C4-2B (cell line): ENCODE data around the gene NELFCD.

Experiments used
- H3K27ac ChIP-seq: fragments of 450-650 bp; 2 replicates; pipeline ENCODE4 v1.5.1; 2017
- ZFX ChIP-seq: fragments of 450-650 bp; IDR thresholded peaks from 2 replicates; pipeline ENCODE4 v1.6.1; 2017
- TF ChIP-seq, protein P1 (sequence below): fragments of 450-650 bp; conservative IDR thresholded peaks from 2 replicates; pipeline ENCODE4 v1.5.1; 2017; ENCODE audit warnings: mild to moderate bottlenecking

Gene NELFCD

DNA sequence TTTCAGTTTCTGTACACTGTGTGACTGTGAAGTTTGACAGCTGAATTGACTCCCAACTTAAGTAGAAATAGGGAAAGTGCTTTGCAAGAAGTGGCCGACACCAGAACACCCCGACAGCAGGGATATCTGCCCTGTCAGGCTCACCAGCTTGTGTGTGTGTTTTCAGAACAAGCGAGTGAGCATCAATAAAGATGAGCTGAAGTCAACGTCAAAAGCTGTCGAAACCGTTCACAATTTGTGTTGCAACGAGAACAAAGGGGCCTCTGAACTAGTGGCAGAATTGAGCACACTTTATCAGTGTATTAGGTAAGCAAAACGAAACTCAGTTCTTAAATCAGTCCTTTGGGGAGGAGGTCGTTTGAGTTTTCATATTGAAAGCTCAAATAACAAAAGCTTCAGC, 10.7 kb downstream of the NELFCD start:
- no peak overlapping the region for H3K27ac ChIP-seq
- no peak for TF ChIP-seq ZFX
- TF ChIP-seq, protein P1, sequence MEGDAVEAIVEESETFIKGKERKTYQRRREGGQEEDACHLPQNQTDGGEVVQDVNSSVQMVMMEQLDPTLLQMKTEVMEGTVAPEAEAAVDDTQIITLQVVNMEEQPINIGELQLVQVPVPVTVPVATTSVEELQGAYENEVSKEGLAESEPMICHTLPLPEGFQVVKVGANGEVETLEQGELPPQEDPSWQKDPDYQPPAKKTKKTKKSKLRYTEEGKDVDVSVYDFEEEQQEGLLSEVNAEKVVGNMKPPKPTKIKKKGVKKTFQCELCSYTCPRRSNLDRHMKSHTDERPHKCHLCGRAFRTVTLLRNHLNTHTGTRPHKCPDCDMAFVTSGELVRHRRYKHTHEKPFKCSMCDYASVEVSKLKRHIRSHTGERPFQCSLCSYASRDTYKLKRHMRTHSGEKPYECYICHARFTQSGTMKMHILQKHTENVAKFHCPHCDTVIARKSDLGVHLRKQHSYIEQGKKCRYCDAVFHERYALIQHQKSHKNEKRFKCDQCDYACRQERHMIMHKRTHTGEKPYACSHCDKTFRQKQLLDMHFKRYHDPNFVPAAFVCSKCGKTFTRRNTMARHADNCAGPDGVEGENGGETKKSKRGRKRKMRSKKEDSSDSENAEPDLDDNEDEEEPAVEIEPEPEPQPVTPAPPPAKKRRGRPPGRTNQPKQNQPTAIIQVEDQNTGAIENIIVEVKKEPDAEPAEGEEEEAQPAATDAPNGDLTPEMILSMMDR, result no peak

GRCh38 chr20:58992911-58993310, 11.9 kb downstream of the NELFCD start:
- peak overlapping the region; percentile 65 for H3K27ac ChIP-seq
- TF ChIP-seq ZFX, result no peak
- TF ChIP-seq, protein P1, result no peak

- TF ChIP-seq, protein P1, result no peak
- TF ChIP-seq ZFX, result no peak
- peak overlapping the region; percentile 65 for H3K27ac ChIP-seq
These were observed 12.5 kb downstream of the NELFCD start for GRCh38 chr20:58993332-58994248.

DNA sequence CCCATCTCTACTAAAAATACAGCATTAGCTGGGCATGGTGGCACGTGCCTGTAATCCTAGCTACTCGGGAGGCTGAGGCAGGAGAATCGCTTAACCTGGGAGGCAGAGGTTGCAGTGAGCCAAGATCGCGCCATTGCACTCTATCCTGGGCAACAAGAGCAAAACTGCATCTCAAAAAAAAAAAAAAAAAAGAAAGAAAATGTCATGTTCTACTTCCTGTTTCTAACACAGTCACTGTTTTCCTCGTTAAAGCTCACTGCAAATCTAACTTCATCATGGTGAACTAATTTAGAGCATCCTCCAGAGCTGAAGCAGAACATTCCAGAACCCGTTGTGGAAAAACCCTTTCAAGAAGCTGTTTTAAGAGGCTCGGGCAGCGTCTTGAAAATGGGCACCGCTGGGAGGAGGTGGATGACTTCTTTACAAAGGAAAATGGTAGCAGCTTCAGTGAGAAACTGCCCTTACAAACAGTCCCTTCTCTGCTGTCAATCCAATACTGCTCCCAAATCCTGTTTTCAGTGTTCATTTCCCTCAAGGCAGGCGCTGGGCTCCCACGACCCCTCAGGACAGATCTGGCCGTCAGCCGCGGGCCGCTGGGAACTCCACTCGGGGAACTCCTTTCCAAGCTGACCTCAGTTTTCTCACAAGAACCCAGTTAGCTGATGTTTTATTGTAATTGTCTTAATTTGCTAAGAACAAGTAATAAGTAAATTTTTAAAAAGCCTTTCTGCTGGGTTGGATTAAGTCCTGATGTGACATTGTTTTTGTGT, 13.5 kb downstream of the NELFCD start:
- TF ChIP-seq ZFX, result no peak
- TF ChIP-seq, protein P1, result no peak
- H3K27ac ChIP-seq, result no peak overlapping the region; the same call in 1 of the 2 replicates

DNA sequence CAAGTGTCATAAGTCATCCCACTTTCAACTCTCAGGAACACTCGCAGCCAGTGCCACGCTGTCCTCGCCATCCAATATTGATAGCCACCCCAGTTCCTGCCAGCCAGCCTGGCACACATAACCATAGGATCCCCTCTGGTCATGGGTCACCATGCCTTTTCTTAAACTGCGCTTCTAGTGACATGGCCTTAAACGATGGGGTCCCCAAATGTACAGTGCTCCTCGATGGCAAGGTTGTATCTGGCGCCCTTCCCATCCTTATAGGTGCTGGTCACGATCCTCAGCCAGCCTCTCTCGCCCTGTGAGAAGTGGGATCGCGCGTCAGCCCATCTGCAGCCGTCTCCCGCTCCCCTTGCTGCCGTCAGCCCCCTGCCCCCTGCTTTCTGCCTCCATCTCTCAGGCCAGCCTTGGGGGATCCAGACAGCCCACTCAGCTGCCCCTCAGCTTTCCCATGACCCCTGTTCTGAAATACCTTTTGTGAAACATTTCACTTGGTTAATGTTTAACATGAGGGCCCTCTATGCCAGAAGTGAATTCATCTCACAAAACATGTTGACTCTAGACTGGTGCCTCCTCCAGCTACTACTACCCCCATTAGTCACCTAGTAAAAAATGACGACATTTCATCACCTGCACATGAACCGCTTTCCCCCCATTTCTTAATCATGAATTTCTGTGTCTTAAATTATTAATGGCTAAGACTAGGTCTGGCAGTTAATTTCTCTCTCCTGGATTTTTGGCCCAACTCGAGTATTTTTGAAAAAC, 14.6 kb downstream of the NELFCD start:
- no peak overlapping the region for H3K27ac ChIP-seq
- TF ChIP-seq, protein P1, result no peak
- no peak for TF ChIP-seq ZFX

DNA sequence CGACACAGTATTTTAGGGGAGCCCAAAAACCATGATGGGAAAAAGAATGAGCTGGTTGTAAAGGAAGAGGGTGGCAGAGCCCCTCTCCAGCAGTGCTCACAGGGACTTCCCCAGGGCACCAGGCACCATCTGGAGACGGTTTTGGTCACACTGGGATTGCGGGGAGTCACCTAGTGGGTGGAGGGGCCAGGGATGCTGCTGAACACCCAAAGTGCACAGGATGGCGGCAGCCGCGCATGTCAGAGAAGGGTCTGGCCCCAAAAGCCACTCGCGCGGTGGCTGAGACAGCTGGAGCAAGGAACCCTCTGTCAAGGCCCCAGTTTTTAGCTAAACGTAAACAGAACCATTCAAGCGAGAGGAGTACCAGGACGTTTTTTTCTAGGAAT, 15.2 kb downstream of the NELFCD start:
- no peak for TF ChIP-seq ZFX
- TF ChIP-seq, protein P1, result no peak
- H3K27ac ChIP-seq, result no peak overlapping the region
